Measurements from ENCODE around the gene OPHN1. TPM values are rescaled to one million over a fixed set of nuclear protein-coding genes. Genes with fewer than 3 reads are reported as not detected.

OPHN1 gene
- total RNA-seq, 2 donors from 2014 or later, result 5.0 to 5.9 TPM

- Histone ChIP-seq H3K9me3 (no peaks in the 10 kb centered on the region), H3K36me3 (no peaks in the 10 kb centered on the region), H3K27ac (no peak overlapping the region), H3K27me3 (replicated peaks; ENCODE audit: insufficient read depth) (no peaks in the 10 kb centered on the region), H3K4me3 (no peak overlapping the region), H3K4me1 (ENCODE audit: control insufficient read depth in 1 of 2, low read depth in 2 of 2) (no peaks in the 10 kb centered on the region)
- no peak for TF ChIP-seq CTCF (IDR thresholded peaks at IDR 0.05)
- ATAC-seq (ENCODE audit: insufficient number of reproducible peaks, low FRiP score, low read depth), result no peak
- no peak for DNase-seq (ENCODE audit: low spot score)
Measured at GRCh38 chrX:68147848-68148247, 285.4 kb downstream of the OPHN1 start.

GRCh38 chrX:68146054-68146453 is 287.2 kb downstream of the OPHN1 start:
- Histone ChIP-seq H3K27me3 (replicated peaks; ENCODE audit: insufficient read depth) (no peaks in the 10 kb centered on the region), H3K36me3 (no peaks in the 10 kb centered on the region), H3K4me3 (no peak overlapping the region), H3K9me3 (no peaks in the 10 kb centered on the region), H3K27ac (no peak overlapping the region), H3K4me1 (ENCODE audit: control insufficient read depth in 1 of 2, low read depth in 2 of 2) (no peaks in the 10 kb centered on the region)
- DNase-seq (ENCODE audit: low spot score), result no peak
- peak; percentile 9 for TF ChIP-seq CTCF (IDR thresholded peaks at IDR 0.05)
- no peak for ATAC-seq (ENCODE audit: insufficient number of reproducible peaks, low FRiP score, low read depth)

- no peak for TF ChIP-seq CTCF (IDR thresholded peaks at IDR 0.05)
- no peak for ATAC-seq (ENCODE audit: insufficient number of reproducible peaks, low FRiP score, low read depth)
- no peak overlapping the region for H3K4me3 ChIP-seq
Measured at GRCh38 chrX:68139791-68140190, 293.5 kb downstream of the OPHN1 start.

DNA sequence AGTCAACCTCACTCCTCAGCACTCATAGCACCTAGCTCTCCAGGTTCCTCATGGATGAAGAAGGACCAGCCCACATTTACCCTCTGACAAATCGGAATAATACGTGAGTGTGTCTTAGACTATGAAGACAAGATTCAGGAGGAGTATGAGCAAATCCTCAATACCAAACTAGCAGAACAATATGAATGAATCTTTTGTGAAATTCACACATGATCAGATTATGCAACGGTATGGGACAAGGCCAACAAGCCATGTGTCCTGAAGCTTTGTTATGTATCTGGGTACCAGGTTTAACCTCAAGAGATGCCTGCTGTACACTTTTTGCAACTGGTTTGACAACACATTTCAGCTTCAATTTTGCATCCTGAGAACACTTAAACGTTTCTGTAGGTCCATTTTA is 300.1 kb downstream of the OPHN1 start:
- ATAC-seq (ENCODE audit: insufficient number of reproducible peaks, low FRiP score, low read depth) (no peak), DNase-seq (ENCODE audit: low spot score) (no peak)
- Histone ChIP-seq H3K4me1 (ENCODE audit: control insufficient read depth in 1 of 2, low read depth in 2 of 2) (no peaks in the 10 kb centered on the region), H3K27ac (no peak overlapping the region), H3K36me3 (no peaks in the 10 kb centered on the region), H3K27me3 (replicated peaks; ENCODE audit: insufficient read depth) (no peaks in the 10 kb centered on the region), H3K9me3 (no peaks in the 10 kb centered on the region), H3K4me3 (no peak overlapping the region)
- TF ChIP-seq CTCF (IDR thresholded peaks at IDR 0.05), result no peak

More at GRCh38 chrX:68139791-68140190, 293.5 kb downstream of the OPHN1 start:
- Histone ChIP-seq H3K36me3 (no peaks in the 10 kb centered on the region), H3K27me3 (replicated peaks; ENCODE audit: insufficient read depth) (no peaks in the 10 kb centered on the region), H3K4me1 (ENCODE audit: control insufficient read depth in 1 of 2, low read depth in 2 of 2) (no peaks in the 10 kb centered on the region), H3K9me3 (no peaks in the 10 kb centered on the region), H3K27ac (no peak overlapping the region)
- no peak for DNase-seq (ENCODE audit: low spot score)

DNA sequence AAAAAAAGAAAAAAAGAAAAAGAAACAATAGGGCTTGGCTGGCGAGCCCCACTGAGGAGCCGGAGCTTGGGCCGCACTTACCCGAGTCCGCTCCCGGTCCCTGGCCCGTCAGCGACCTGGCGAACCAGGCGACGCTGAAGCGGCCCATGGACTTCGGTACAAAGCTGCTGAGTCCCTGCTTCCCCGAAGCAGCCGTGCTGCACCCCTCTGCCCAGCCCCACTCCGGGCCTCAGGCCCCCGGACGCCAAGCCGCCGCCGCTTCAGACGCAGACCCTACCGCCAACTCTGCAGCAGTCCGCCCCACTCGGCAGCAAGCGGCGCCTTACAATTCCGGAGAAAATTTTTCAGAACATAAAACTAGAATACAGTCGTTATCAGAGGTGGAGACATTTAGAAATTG is 300.5 kb downstream of the OPHN1 start:
- ATAC-seq (ENCODE audit: insufficient number of reproducible peaks, low FRiP score, low read depth) (no peak), DNase-seq (ENCODE audit: low spot score) (no peak)
- H3K27me3 ChIP-seq (replicated peaks; ENCODE audit: insufficient read depth), result no peaks in the 10 kb centered on the region
- H3K4me1 ChIP-seq (ENCODE audit: control insufficient read depth in 1 of 2, low read depth in 2 of 2), result no peaks in the 10 kb centered on the region
- H3K36me3 ChIP-seq, result no peaks in the 10 kb centered on the region
- no peak overlapping the region for H3K27ac ChIP-seq
- no peaks in the 10 kb centered on the region for H3K9me3 ChIP-seq
- TF ChIP-seq CTCF (IDR thresholded peaks at IDR 0.05), result no peak
- H3K4me3 ChIP-seq, result no peak overlapping the region
